Camera-type eye (tissue), 1 donor: ENCODE measurements around the gene DMBX1. TPM values are rescaled to one million over a fixed set of nuclear protein-coding genes. Genes with fewer than 3 reads are reported as not detected.

Source experiments
- total RNA-seq: library from RNA; depleted of rRNA; stranded (reverse); fragments of >200 nt; gene quantifications from one replicate; pipeline ENCODE4 v1.2.3, GENCODE V29; 2014

The DMBX1 gene
- 0.55 TPM for total RNA-seq

GRCh38 chr1:46489638-46490405 lies at the start of gene DMBX1:
DMBX1 (plus strand) TSS chr1:46489836; CDS start chr1:46507011, 17,175 bp downstream.

Other genes with a start within 250 kb of the DMBX1 start
- gene RAD54L, start 242.1 kb upstream of the DMBX1 start, total RNA-seq: 2.1 TPM
- gene LRRC41, start 186.2 kb upstream of the DMBX1 start, total RNA-seq: 79.5 TPM
- gene UQCRH, start 186.1 kb upstream of the DMBX1 start, total RNA-seq: 372 TPM
- gene NSUN4, start 149.0 kb upstream of the DMBX1 start, total RNA-seq: 25.3 TPM
- 39.7 TPM for gene FAAH, start 95.5 kb upstream of the DMBX1 start, total RNA-seq
- gene KNCN, start 61.8 kb downstream of the DMBX1 start, total RNA-seq: not detected
- 38.1 TPM for gene MKNK1, start 114.4 kb downstream of the DMBX1 start, total RNA-seq
- gene MOB3C, start 127.0 kb downstream of the DMBX1 start, total RNA-seq: 11.8 TPM
- 60.7 TPM for gene ATPAF1, start 178.5 kb downstream of the DMBX1 start, total RNA-seq
- not detected for gene TEX38, start 182.0 kb downstream of the DMBX1 start, total RNA-seq
- gene EFCAB14, start 229.3 kb downstream of the DMBX1 start, total RNA-seq: 78.2 TPM